Gastrocnemius medialis (tissue), 4 donors: ENCODE data around the gene SLC25A1.

Source experiments
- POLR2A ChIP-seq, 2 donors: fragments of 450-650 bp; IDR thresholded peaks; one replicate each; pipeline ENCODE4 v1.6.1; 2017; ENCODE audit warnings: antibody characterized with exemption in 2 of 2, mild to moderate bottlenecking in 2 of 2, moderate library complexity in 2 of 2
- TF ChIP-seq, protein P1 (sequence below), 5 experiments: fragments of 450-650 bp in 3 of 5; fragments of 200-600 bp in 2 of 5; sonication (generic) in 2 of 5; IDR thresholded peaks in 4 of 5; conservative IDR thresholded peaks in 1 of 5; 1 replicate in 4 of 5; 2 replicates in 1 of 5; pipeline ENCODE4 v1.5.1; 2016 to 2019; ENCODE audit warnings: antibody characterized with exemption in 5 of 5, mild to moderate bottlenecking in 3 of 5, moderate library complexity in 3 of 5

DNA sequence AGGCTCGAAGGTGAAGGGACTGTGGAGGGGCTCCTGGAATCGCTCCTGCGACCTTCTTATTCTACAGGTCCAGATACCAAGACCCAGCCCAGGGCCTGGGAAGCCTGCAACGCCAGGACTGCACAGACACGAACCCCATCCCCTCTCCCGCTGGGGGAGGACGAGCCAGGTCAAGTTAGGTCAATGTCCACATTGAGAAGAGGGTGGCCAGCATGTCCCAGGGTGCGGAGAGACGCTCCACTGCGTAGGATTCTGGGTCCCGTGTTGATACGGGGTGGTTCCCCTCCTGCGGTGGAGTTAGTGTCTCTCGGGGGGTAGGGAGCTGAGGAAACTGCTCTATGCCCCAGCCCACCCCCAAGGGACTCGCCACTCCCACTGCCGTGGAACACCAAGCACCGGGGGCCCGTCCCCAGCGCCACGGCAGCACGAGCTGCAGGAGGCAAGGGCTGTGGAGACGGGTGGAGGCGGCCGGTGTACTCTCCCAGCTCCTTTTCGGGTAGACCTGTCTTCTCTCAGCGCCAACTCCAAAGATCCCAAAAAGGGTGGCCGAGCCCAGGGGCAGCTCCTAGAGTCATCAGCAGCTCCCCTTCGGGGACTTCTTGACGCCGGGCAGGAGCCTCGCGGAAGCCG is 30.0 kb downstream of the SLC25A1 start:
- TF ChIP-seq, protein P1, sequence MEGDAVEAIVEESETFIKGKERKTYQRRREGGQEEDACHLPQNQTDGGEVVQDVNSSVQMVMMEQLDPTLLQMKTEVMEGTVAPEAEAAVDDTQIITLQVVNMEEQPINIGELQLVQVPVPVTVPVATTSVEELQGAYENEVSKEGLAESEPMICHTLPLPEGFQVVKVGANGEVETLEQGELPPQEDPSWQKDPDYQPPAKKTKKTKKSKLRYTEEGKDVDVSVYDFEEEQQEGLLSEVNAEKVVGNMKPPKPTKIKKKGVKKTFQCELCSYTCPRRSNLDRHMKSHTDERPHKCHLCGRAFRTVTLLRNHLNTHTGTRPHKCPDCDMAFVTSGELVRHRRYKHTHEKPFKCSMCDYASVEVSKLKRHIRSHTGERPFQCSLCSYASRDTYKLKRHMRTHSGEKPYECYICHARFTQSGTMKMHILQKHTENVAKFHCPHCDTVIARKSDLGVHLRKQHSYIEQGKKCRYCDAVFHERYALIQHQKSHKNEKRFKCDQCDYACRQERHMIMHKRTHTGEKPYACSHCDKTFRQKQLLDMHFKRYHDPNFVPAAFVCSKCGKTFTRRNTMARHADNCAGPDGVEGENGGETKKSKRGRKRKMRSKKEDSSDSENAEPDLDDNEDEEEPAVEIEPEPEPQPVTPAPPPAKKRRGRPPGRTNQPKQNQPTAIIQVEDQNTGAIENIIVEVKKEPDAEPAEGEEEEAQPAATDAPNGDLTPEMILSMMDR (IDR thresholded peaks at IDR 0.05 in 4 of 5, conservative IDR thresholded peaks at IDR 0.05 in 1 of 5), result no peak
- no peak for TF ChIP-seq POLR2A (IDR thresholded peaks at IDR 0.05)
